H1 (cell line): ENCODE measurements around the gene KLHL17. TPM values are rescaled to one million over a fixed set of nuclear protein-coding genes. Genes with fewer than 3 reads are reported as not detected.
A peak's percentile ranks its signal among the peaks of the same experiment; 100 is the strongest.

Experiments
- CTCF ChIA-PET: fragments of 300-600 bp; sonication (Branson Sonifier 250); formaldehyde crosslinking; loops from one replicate; lab custom pipeline; 2021; ENCODE audit not compliant: partially characterized antibody; lab: Charles Lee
- POLR2A ChIA-PET: fragments of 300-600 bp; sonication (Branson Sonifier 250); formaldehyde crosslinking; loops from one replicate; lab custom pipeline; 2021; ENCODE audit warnings: inconsistent platforms; ENCODE audit not compliant: partially characterized antibody; lab: Charles Lee
- DNase-seq, 2 experiments: peaks; one replicate each; pipeline versions ENCODE4 v3.0.0 to v3.0.0-alpha.2; 2010 to 2022; ENCODE audit warnings: low spot score in 2 of 2, low read depth in 1 of 2, mixed read lengths in 1 of 2
- FAIRE-seq: peaks from 2 replicates; lab custom pipeline; 2011; peaks lifted over from hg19 to GRCh38; lab: Jason Lieb, UNC
- H2AFZ ChIP-seq: 2 replicates; pipeline ENCODE4 v1.8.1; 2012; ENCODE audit warnings: low read length, inconsistent platforms
- H2AK5ac ChIP-seq: 2 replicates; pipeline ENCODE4 v1.6.1; 2013; ENCODE audit warnings: low read depth, low read length
- H2BK120ac ChIP-seq: replicated peaks from 2 replicates; pipeline ENCODE3; 2013; ENCODE audit warnings: low read depth, low read length, inconsistent platforms
- H2BK12ac ChIP-seq: 2 replicates; pipeline ENCODE4 v1.6.1; 2013; ENCODE audit warnings: low read depth, low read length
- H2BK15ac ChIP-seq: 2 replicates; pipeline ENCODE4 v1.6.1; 2013; ENCODE audit warnings: low read length
- H2BK20ac ChIP-seq: 2 replicates; pipeline ENCODE4 v1.6.1; 2013; ENCODE audit warnings: low read length
- H2BK5ac ChIP-seq: 2 replicates; pipeline ENCODE4 v1.6.1; 2013; ENCODE audit warnings: low read depth, low read length
- H3K14ac ChIP-seq: 2 replicates; pipeline ENCODE4 v1.6.1; 2013; ENCODE audit warnings: inconsistent platforms; ENCODE audit not compliant: insufficient read length
- H3K18ac ChIP-seq: 2 replicates; pipeline ENCODE4 v1.6.1; 2013; ENCODE audit warnings: low read length; ENCODE audit errors: extremely low read depth
- H3K23ac ChIP-seq: 2 replicates; pipeline ENCODE4 v1.6.1; 2013; ENCODE audit warnings: inconsistent platforms; ENCODE audit not compliant: insufficient read length
- H3K23me2 ChIP-seq: 2 replicates; pipeline ENCODE4 v1.6.1; 2013; ENCODE audit warnings: low read depth, low read length
- H3K27ac ChIP-seq: 2 replicates; pipeline ENCODE4 v1.6.1; 2011; ENCODE audit warnings: low read depth, low read length, inconsistent platforms
- H3K27me3 ChIP-seq, 4 experiments: replicated peaks in 1 of 4; 1 replicate in 1 of 4; 2 replicates in 3 of 4; pipeline versions ENCODE4 v1.6.1 to v1.8.1; 2011 to 2013; ENCODE audit warnings: low read length in 3 of 4, mild to moderate bottlenecking in 3 of 4, inconsistent platforms in 2 of 4, mixed read lengths in 2 of 4, moderate library complexity in 1 of 4; ENCODE audit not compliant: control insufficient read depth in 3 of 4, insufficient read depth in 3 of 4; ENCODE audit errors: extremely low read depth in 1 of 4
- H3K36me3 ChIP-seq, 4 experiments: 2 replicates each; pipeline versions ENCODE4 v1.6.1 to v1.8.1; 2011 to 2013; ENCODE audit warnings: mild to moderate bottlenecking in 4 of 4, low read length in 3 of 4, moderate library complexity in 2 of 4, control low read depth in 1 of 4, inconsistent platforms in 1 of 4; ENCODE audit not compliant: insufficient read depth in 4 of 4, control insufficient read depth in 2 of 4
- H3K4ac ChIP-seq: replicated peaks from 2 replicates; pipeline ENCODE3; 2013; ENCODE audit warnings: low read length, low read depth, mixed read lengths, inconsistent platforms; ENCODE audit not compliant: insufficient read length
- H3K4me1 ChIP-seq, 4 experiments: replicated peaks in 1 of 4; 1 replicate in 1 of 4; 2 replicates in 3 of 4; pipeline versions ENCODE4 v1.6.1 to v1.8.1; 2011 to 2013; ENCODE audit warnings: low read length in 3 of 4, inconsistent platforms in 2 of 4, mixed read lengths in 1 of 4; ENCODE audit not compliant: insufficient read depth in 4 of 4, control insufficient read depth in 3 of 4
- H3K4me2 ChIP-seq, 2 experiments: 2 replicates each; pipeline versions ENCODE4 v1.6.1 to v1.8.1; 2011 to 2013; ENCODE audit warnings: low read depth in 2 of 2, low read length in 2 of 2, control low read depth in 1 of 2, inconsistent platforms in 1 of 2, mild to moderate bottlenecking in 1 of 2; ENCODE audit not compliant: insufficient read depth in 1 of 2
- H3K4me3 ChIP-seq, 4 experiments: fragments of 200-600, 300-600 bp in 1 of 4; sonication (generic), shearing (Covaris generic), sonication (Bioruptor Twin) in 1 of 4; 2 replicates each; pipeline versions ENCODE4 v1.5.1 to v1.8.1; 2011 to 2016; ENCODE audit warnings: low read length in 4 of 4, low read depth in 3 of 4, control low read depth in 2 of 4, inconsistent platforms in 2 of 4, mild to moderate bottlenecking in 2 of 4, mixed read lengths in 1 of 4, moderate library complexity in 1 of 4; ENCODE audit not compliant: insufficient read depth in 2 of 4; ENCODE audit errors: extremely low read depth in 1 of 4
- H3K56ac ChIP-seq: replicated peaks from 2 replicates; pipeline ENCODE3; 2013; ENCODE audit warnings: low read depth, mild to moderate bottlenecking, mixed read lengths, low read length, inconsistent platforms; ENCODE audit not compliant: insufficient read length
- H3K79me1 ChIP-seq: 2 replicates; pipeline ENCODE4 v1.6.1; 2013; ENCODE audit warnings: low read depth, low read length, control low read depth
- H3K79me2 ChIP-seq, 2 experiments: 2 replicates each; pipeline versions ENCODE4 v1.6.1 to v1.8.1; 2012 to 2013; ENCODE audit warnings: low read length in 2 of 2, mild to moderate bottlenecking in 2 of 2, inconsistent platforms in 1 of 2; ENCODE audit not compliant: insufficient read depth in 2 of 2, control insufficient read depth in 1 of 2
- H3K9ac ChIP-seq, 4 experiments: replicated peaks in 1 of 4; 1 replicate in 1 of 4; 2 replicates in 3 of 4; pipeline versions ENCODE4 v1.6.1 to v1.8.1; 2011 to 2013; ENCODE audit warnings: low read depth in 3 of 4, low read length in 3 of 4, control low read depth in 2 of 4, mild to moderate bottlenecking in 2 of 4, moderate library complexity in 2 of 4, inconsistent platforms in 1 of 4; ENCODE audit errors: extremely low read depth in 1 of 4
- H3K9me3 ChIP-seq, 2 experiments: 2 replicates each; pipeline versions ENCODE4 v1.6.1 to v1.8.1; 2012 to 2013; ENCODE audit warnings: mild to moderate bottlenecking in 2 of 2, moderate library complexity in 2 of 2, control low read depth in 1 of 2, inconsistent platforms in 1 of 2, low read depth in 1 of 2, low read length in 1 of 2, mixed read lengths in 1 of 2; ENCODE audit not compliant: insufficient read depth in 2 of 2
- H4K20me1 ChIP-seq, 2 experiments: replicated peaks in 1 of 2; 2 replicates each; pipeline versions ENCODE3 to v1.8.1; 2011 to 2013; ENCODE audit warnings: inconsistent platforms in 2 of 2, low read length in 2 of 2, mild to moderate bottlenecking in 1 of 2; ENCODE audit not compliant: insufficient read depth in 2 of 2, control insufficient read depth in 1 of 2
- H4K5ac ChIP-seq: 2 replicates; pipeline ENCODE4 v1.6.1; 2013; ENCODE audit warnings: low read length, low read depth, mixed read lengths, inconsistent platforms; ENCODE audit not compliant: insufficient read length
- H4K8ac ChIP-seq: 2 replicates; pipeline ENCODE4 v1.8.0; 2013; ENCODE audit warnings: mild to moderate bottlenecking, moderate library complexity, low read length, inconsistent platforms; ENCODE audit not compliant: insufficient read depth; ENCODE audit errors: extremely low read depth
- H4K91ac ChIP-seq: replicated peaks from 2 replicates; pipeline ENCODE3; 2013; ENCODE audit warnings: low read length, mixed read lengths, inconsistent platforms; ENCODE audit not compliant: insufficient read length
- ATF3 ChIP-seq: IDR thresholded peaks from 2 replicates; pipeline ENCODE4 v1.6.1; 2011; ENCODE audit warnings: low read depth, mild to moderate bottlenecking, low read length; ENCODE audit not compliant: insufficient read depth
- BRCA1 ChIP-seq: IDR thresholded peaks from 2 replicates; pipeline ENCODE4 v1.6.1; 2012; ENCODE audit warnings: low read depth, low read length, improper control_type of control experiment
- CBX5 ChIP-seq: fragments of 300-800, 300-1000 bp; sonication (generic); IDR thresholded peaks from 2 replicates; pipeline ENCODE4 v1.7.1; 2016; ENCODE audit warnings: antibody characterized with exemption, low read length, low read depth
- CEBPB ChIP-seq: IDR thresholded peaks from 2 replicates; pipeline ENCODE4 v1.6.1; 2012; ENCODE audit warnings: low read depth, low read length
- EZH2 ChIP-seq: fragments of 200-600 bp; sonication (generic); IDR thresholded peaks from 2 replicates; pipeline ENCODE4 v1.7.1; 2012; ENCODE audit warnings: low read depth, mild to moderate bottlenecking, moderate library complexity, low read length, inconsistent platforms; ENCODE audit not compliant: severe bottlenecking
- MAX ChIP-seq: IDR thresholded peaks from 2 replicates; pipeline ENCODE4 v1.6.1; 2012; ENCODE audit warnings: inconsistent platforms
- NRF1 ChIP-seq: IDR thresholded peaks from 2 replicates; pipeline ENCODE4 v1.6.1; 2011; ENCODE audit warnings: mild to moderate bottlenecking, low read depth, low read length, improper control_type of control experiment
- POLR2AphosphoS5 ChIP-seq: IDR thresholded peaks from 2 replicates; pipeline ENCODE4 v1.6.1; 2011; ENCODE audit warnings: low read depth, low read length
- RAD21 ChIP-seq, 2 experiments: IDR thresholded peaks in 1 of 2; conservative IDR thresholded peaks in 1 of 2; 2 replicates each; pipeline ENCODE4 v1.6.1; 2011; ENCODE audit warnings: low read depth in 2 of 2, low read length in 2 of 2, improper control_type of control experiment in 1 of 2, inconsistent platforms in 1 of 2, mild to moderate bottlenecking in 1 of 2, moderate library complexity in 1 of 2
- TEAD4 ChIP-seq: IDR thresholded peaks from 2 replicates; pipeline ENCODE4 v1.6.1; 2012; ENCODE audit warnings: low read depth, low read length, inconsistent platforms, mixed read lengths
- WGBS, 2 experiments: shearing (Covaris generic) in 1 of 2; methylation state at CpG; one replicate each; pipeline versions ENCODE4 v1.1.6 to v1.1.7; 2013 to 2015; ENCODE audit warnings: low lambda C conversion rate in 2 of 2, mixed read lengths in 2 of 2, inconsistent platforms in 1 of 2, low coverage in 1 of 2, missing lambda C conversion rate in 1 of 2; ENCODE audit not compliant: insufficient replicate concordance in 2 of 2, insufficient coverage in 1 of 2, insufficient read length in 1 of 2; ENCODE audit errors: extremely low coverage in 1 of 2, missing lambda C conversion rate in 1 of 2; 5-methylcytosine and 5-hydroxymethylcytosine counted together
- polyA plus RNA-seq, 7 experiments: library from polyadenylated mRNA; depleted of rRNA in 3 of 7; stranded (reverse) in 5 of 7; unstranded in 2 of 7; fragments of >200 nt in 5 of 7; fragments of 200-250 nt in 2 of 7; gene quantifications; 1 replicate in 5 of 7; 2 replicates in 1 of 7; 4 replicates in 1 of 7; pipeline versions ENCODE4 v1.2.1 to v1.2.3, GENCODE V29; 2011 to 2013; ENCODE audit warnings: missing spikeins in 2 of 7, mixed read lengths in 2 of 7
- total RNA-seq: library from RNA; stranded (reverse); fragmentation: NEBNext Ultra II Directional; extraction: Animal tissue kit (Norgen Biotek cat#: 25700); gene quantifications from 2 replicates; pipeline ENCODE4 v1.2.1, GENCODE V29; 2021

Gene KLHL17
- total and polyA plus RNA-seq, 2 of the 8 experiments (the other 6 are each of a cell fraction or from before 2014, with no cell fraction given), result 32.6 to 36.1 TPM

DNA sequence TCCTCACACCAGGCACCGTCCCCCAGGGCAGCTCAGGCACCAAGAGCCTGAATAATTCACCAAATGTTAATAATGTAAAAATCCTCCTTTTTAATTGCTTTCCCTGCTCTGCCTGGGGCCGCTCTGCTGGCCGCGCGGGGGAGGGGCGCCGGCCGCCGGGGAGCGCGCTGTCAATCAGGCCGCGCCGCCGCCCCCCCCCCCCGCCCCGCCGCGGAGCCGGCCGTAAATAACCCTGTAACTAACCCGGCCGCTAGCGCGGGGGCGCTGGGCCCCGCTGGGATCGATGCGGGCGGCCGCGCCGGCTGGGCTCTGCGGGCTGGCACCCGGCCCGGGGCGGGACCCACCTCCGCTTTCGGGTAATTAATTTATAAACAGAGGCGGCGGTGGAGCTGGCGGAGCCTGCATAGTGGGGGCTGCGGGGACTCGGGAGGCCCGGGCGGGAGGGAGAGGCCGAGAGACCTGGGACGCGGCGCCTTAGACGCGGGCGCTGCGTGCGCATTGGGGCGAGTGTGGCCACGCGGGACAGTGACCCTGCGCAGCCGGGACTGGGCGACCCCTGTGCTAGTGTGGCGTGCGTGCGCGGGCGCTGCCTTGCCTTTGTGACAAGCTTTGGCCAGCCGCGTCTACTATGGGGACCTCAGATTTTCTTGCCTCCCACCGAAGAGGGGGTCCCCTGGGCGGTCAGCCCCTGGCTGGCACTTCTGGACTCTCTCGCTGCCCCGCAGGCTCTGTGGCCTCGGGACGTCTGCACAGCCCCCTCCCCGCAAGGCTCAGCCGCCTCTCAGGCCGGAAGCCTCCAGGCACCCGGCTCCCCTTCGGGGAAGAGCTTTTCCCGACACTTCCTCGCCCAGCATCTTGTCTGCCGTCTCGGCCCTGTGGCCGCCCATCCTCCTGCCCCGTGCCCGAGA, 20.0 kb upstream of the KLHL17 start:
- H4K8ac ChIP-seq, result no peak overlapping the region
- peak overlapping the region; percentile 9 to 59 (median 16); a peak in 6 of 8 replicates for H3K4me3 ChIP-seq
- H3K23ac ChIP-seq, result no peak overlapping the region
- H2BK12ac ChIP-seq, result peak overlapping the region; percentile 39; the same call in 1 of the 2 replicates
- peaks cover 13 to 35% of the 10 kb centered on the region in 2 experiments for H4K20me1 ChIP-seq
- H2AFZ ChIP-seq, result no peak overlapping the region
- no peak overlapping the region for H3K4ac ChIP-seq
- no peak overlapping the region for H3K56ac ChIP-seq
- peak overlapping the region; percentile 71 to 83 for H3K4me2 ChIP-seq
- no peak overlapping the region for H3K14ac ChIP-seq
- peaks cover 0 to 6% (median 3%) of the 10 kb centered on the region in 4 experiments; a peak in 2 of 8 replicates for H3K36me3 ChIP-seq
- no peak for DNase-seq
- no peak overlapping the region; the same call in 1 of the 2 replicates for H2BK5ac ChIP-seq
- no peaks in the 10 kb centered on the region for H3K9me3 ChIP-seq
- no peak overlapping the region for H3K27ac ChIP-seq
- ChIA-PET POLR2A (interaction anchor here (0.6 to 9.5 kb wide), 14 partner anchors 8 to 119 kb away, joined by 3 to 65 read pairs (median 4); partner anchors contain the start of genes NOC2L and SAMD11), CTCF (interaction anchor here (1.1 to 5.3 kb wide), 10 partner anchors 10 to 219 kb away, joined by 3 to 45 read pairs (median 9); partner anchors contain the start of gene NOC2L)
- H3K18ac ChIP-seq, result no peak overlapping the region; the same call in 1 of the 2 replicates
- no peak overlapping the region for H2BK15ac ChIP-seq
- no peak overlapping the region for H3K9ac ChIP-seq
- H2BK120ac ChIP-seq, result no peak overlapping the region
- H3K23me2 ChIP-seq, result peaks cover 7% of the 10 kb centered on the region; the same call in 1 of the 2 replicates
- no peak overlapping the region for H2AK5ac ChIP-seq
- no peak overlapping the region for H2BK20ac ChIP-seq
- no peak for FAIRE-seq
- no peaks in the 10 kb centered on the region for H3K79me1 ChIP-seq
- no peak overlapping the region for H4K5ac ChIP-seq
- WGBS, 2 experiments, result 4% methylated on average over 45 of the region's 86 CpGs; no CpG with 5 or more reads in 1 of the 2 experiments
- H3K4me1 ChIP-seq, result peaks cover 3 to 42% (median 26%) of the 10 kb centered on the region in 4 experiments
- peaks cover 70 to 80% (median 78%) of the 10 kb centered on the region in 4 experiments for H3K27me3 ChIP-seq
- no peaks in the 10 kb centered on the region for H3K79me2 ChIP-seq
- no peak overlapping the region for H4K91ac ChIP-seq
- TF ChIP-seq MAX, result no peak
- no peak for TF ChIP-seq POLR2AphosphoS5
- no peak for TF ChIP-seq NRF1
- peak; percentile 95 for TF ChIP-seq EZH2
- TF ChIP-seq RAD21 (IDR thresholded peaks at IDR 0.05 in 1 of 2, conservative IDR thresholded peaks at IDR 0.05 in 1 of 2; ENCODE audit: low read depth in 2 of 2, low read length in 2 of 2), result no peak
- TF ChIP-seq CEBPB, result no peak
- TF ChIP-seq ATF3, result no peak
- no peak for TF ChIP-seq BRCA1
- TF ChIP-seq TEAD4, result no peak
- TF ChIP-seq CBX5, result no peak
